NCI-H524 treated with DMSO at 0.1 percent for 48 hours (cell line): ENCODE data around the gene ELK3.
"Not testable (repeated sequence)": the region's sequence is repeated elsewhere in the genome, so short reads cannot be mapped to it uniquely, and the experiment has no call there.

Experiments used
- DNase-seq: peaks from one replicate; lab custom pipeline; 2025; lab: John Stamatoyannopoulos, UW

Gene ELK3

GRCh38 chr12:96303653-96304052, 109.5 kb downstream of the ELK3 start:
- no peak for DNase-seq

GRCh38 chr12:96305665-96306064, 111.5 kb downstream of the ELK3 start:
- no peak for DNase-seq

GRCh38 chr12:96308881-96309280, 114.7 kb downstream of the ELK3 start:
- no peak for DNase-seq

- no peak for DNase-seq
These were observed 115.9 kb downstream of the ELK3 start for GRCh38 chr12:96310067-96310466.

GRCh38 chr12:96311191-96311590, 117.0 kb downstream of the ELK3 start:
- no peak for DNase-seq

- DNase-seq: no peak
These were observed 119.4 kb downstream of the ELK3 start for GRCh38 chr12:96313606-96314005.

GRCh38 chr12:96314723-96315122, 120.5 kb downstream of the ELK3 start:
- no peak for DNase-seq

- DNase-seq: not testable (repeated sequence)
These were observed 121.7 kb downstream of the ELK3 start for GRCh38 chr12:96315741-96316481.

GRCh38 chr12:96317801-96318200, 123.6 kb downstream of the ELK3 start:
- not testable (repeated sequence) for DNase-seq
